NCI-H1694 treated with DMSO at 0.1 percent for 48 hours (cell line): Measurements from ENCODE around the gene KDELR3.

Experiments used
- DNase-seq: peaks from one replicate; lab custom pipeline; 2025; lab: John Stamatoyannopoulos, UW

The KDELR3 gene

GRCh38 chr22:38482662-38483308 lies 14.9 kb downstream of the KDELR3 start:
- DNase-seq = no peak

GRCh38 chr22:38484244-38484643 lies 16.3 kb downstream of the KDELR3 start:
- DNase-seq = no peak

- no peak for DNase-seq
These were observed 17.9 kb downstream of the KDELR3 start for GRCh38 chr22:38485783-38486182.

- DNase-seq = no peak
These were observed 20.1 kb downstream of the KDELR3 start for GRCh38 chr22:38487946-38488345.

- DNase-seq = no peak
These were observed 21.2 kb downstream of the KDELR3 start for GRCh38 chr22:38489142-38489541.

- no peak for DNase-seq
These were observed 21.8 kb downstream of the KDELR3 start for GRCh38 chr22:38489561-38490145.

GRCh38 chr22:38490475-38490874 lies 22.6 kb downstream of the KDELR3 start:
- DNase-seq = no peak

- DNase-seq = no peak
These were observed 23.0 kb downstream of the KDELR3 start for GRCh38 chr22:38490915-38491314.

GRCh38 chr22:38491707-38492348 lies 23.9 kb downstream of the KDELR3 start:
- no peak for DNase-seq

- DNase-seq = no peak
These were observed 26.6 kb downstream of the KDELR3 start for GRCh38 chr22:38494498-38494897.

GRCh38 chr22:38494939-38495338 lies 27.0 kb downstream of the KDELR3 start:
- DNase-seq = no peak

- DNase-seq = no peak
These were observed 30.0 kb downstream of the KDELR3 start for GRCh38 chr22:38497869-38498268.

- no peak for DNase-seq
These were observed 34.1 kb downstream of the KDELR3 start for GRCh38 chr22:38501797-38502672.

GRCh38 chr22:38503021-38503420 lies 35.1 kb downstream of the KDELR3 start:
- no peak for DNase-seq

- no peak for DNase-seq
These were observed 37.0 kb downstream of the KDELR3 start for GRCh38 chr22:38504731-38505540.

- DNase-seq = no peak
These were observed 37.7 kb downstream of the KDELR3 start for GRCh38 chr22:38505541-38506117.

GRCh38 chr22:38506118-38506962 lies 38.4 kb downstream of the KDELR3 start, which contains the start of gene DDX17:
Gene DDX17, minus strand, starts transcription at chr22:38506311.
- DNase-seq = peak; percentile 87

GRCh38 chr22:38510416-38510970 lies 42.6 kb downstream of the KDELR3 start:
- no peak for DNase-seq

GRCh38 chr22:38513063-38513462 lies 45.2 kb downstream of the KDELR3 start:
- DNase-seq = peak; percentile 11

- DNase-seq = no peak
These were observed 50.7 kb downstream of the KDELR3 start for GRCh38 chr22:38518620-38519019.
